Right atrium auricular region (tissue), 2 donors: ENCODE measurements around the gene SPATA12. TPM values are rescaled to one million over a fixed set of nuclear protein-coding genes. Genes with fewer than 3 reads are reported as not detected.

ENCODE experiments used
- DNase-seq: peaks from one replicate; pipeline ENCODE4 v3.0.0-alpha.2; 2019; ENCODE audit warnings: low spot score
- H3K27ac ChIP-seq, 2 donors: fragments of 200-600 bp; sonication (generic); 1 replicate in 1 of 2; 2 replicates in 1 of 2; pipeline ENCODE4 v1.5.1; 2016 to 2019
- H3K27me3 ChIP-seq, 2 donors: fragments of 200-600 bp; sonication (generic); one replicate each; pipeline versions ENCODE4 v1.5.1 to v1.6.0; 2017 to 2019
- H3K36me3 ChIP-seq: fragments of 200-600 bp; sonication (generic); one replicate; pipeline ENCODE4 v1.5.1; 2016
- H3K4me1 ChIP-seq, 2 donors: fragments of 200-600 bp; sonication (generic); one replicate each; pipeline versions ENCODE4 v1.5.1 to v1.6.0; 2017 to 2019
- H3K4me3 ChIP-seq, 2 donors: fragments of 200-600 bp; sonication (generic); 1 replicate in 1 of 2; 2 replicates in 1 of 2; pipeline ENCODE4 v1.5.1; 2017 to 2019; ENCODE audit warnings: mild to moderate bottlenecking in 1 of 2, moderate library complexity in 1 of 2
- H3K9me3 ChIP-seq, 2 donors: fragments of 200-600 bp; sonication (generic); one replicate each; pipeline ENCODE4 v1.5.1; 2019
- CTCF ChIP-seq, 2 donors: fragments of 200-600 bp; sonication (generic); IDR thresholded peaks; one replicate each; pipeline ENCODE4 v1.5.1; 2019; ENCODE audit warnings: antibody characterized with exemption in 2 of 2
- total RNA-seq, 2 donors: library from RNA; depleted of rRNA; stranded (reverse); fragments of >200 nt; gene quantifications; one replicate each; pipeline ENCODE4 v1.1.0, GENCODE V29; 2016

Gene SPATA12
- total RNA-seq, 2 donors from 2014 or later: not detected

GRCh38 chr3:57064001-57064400 is 3.5 kb downstream of the SPATA12 start:
- Histone ChIP-seq H3K9me3 (no peaks in the 10 kb centered on the region), H3K27ac (no peak overlapping the region), H3K36me3 (no peaks in the 10 kb centered on the region), H3K4me3 (no peak overlapping the region), H3K27me3 (no peaks in the 10 kb centered on the region), H3K4me1 (peaks cover 0 to 42% of the 10 kb centered on the region in 2 donors)
- no peak for DNase-seq
- no peak for TF ChIP-seq CTCF (IDR thresholded peaks at IDR 0.05)

GRCh38 chr3:57064572-57064971 is 4.1 kb downstream of the SPATA12 start:
- no peak for TF ChIP-seq CTCF (IDR thresholded peaks at IDR 0.05)
- H3K4me1 ChIP-seq: peaks cover 0 to 47% of the 10 kb centered on the region in 2 donors
- DNase-seq: no peak
- H3K4me3 ChIP-seq: no peak overlapping the region
- no peaks in the 10 kb centered on the region for H3K36me3 ChIP-seq
- H3K27ac ChIP-seq: no peak overlapping the region
- no peaks in the 10 kb centered on the region for H3K9me3 ChIP-seq
- no peaks in the 10 kb centered on the region for H3K27me3 ChIP-seq

- Histone ChIP-seq H3K27ac (no peak overlapping the region), H3K27me3 (no peaks in the 10 kb centered on the region), H3K4me3 (no peak overlapping the region), H3K9me3 (no peaks in the 10 kb centered on the region), H3K36me3 (no peaks in the 10 kb centered on the region), H3K4me1 (peaks cover 0 to 41% of the 10 kb centered on the region in 2 donors)
- TF ChIP-seq CTCF (IDR thresholded peaks at IDR 0.05): no peak
- no peak for DNase-seq
Observed at GRCh38 chr3:57065588-57065987, 5.1 kb downstream of the SPATA12 start.

GRCh38 chr3:57066471-57066870 is 6.0 kb downstream of the SPATA12 start:
- TF ChIP-seq CTCF (IDR thresholded peaks at IDR 0.05): no peak
- no peak overlapping the region for H3K27ac ChIP-seq
- no peaks in the 10 kb centered on the region for H3K9me3 ChIP-seq
- no peak overlapping the region for H3K4me3 ChIP-seq
- no peaks in the 10 kb centered on the region for H3K36me3 ChIP-seq
- H3K27me3 ChIP-seq: no peaks in the 10 kb centered on the region
- H3K4me1 ChIP-seq: peaks cover 0 to 39% of the 10 kb centered on the region in 2 donors
- DNase-seq: no peak

GRCh38 chr3:57068437-57069089 is 8.1 kb downstream of the SPATA12 start:
- Histone ChIP-seq H3K27me3 (no peaks in the 10 kb centered on the region), H3K4me1 (peaks cover 0 to 18% of the 10 kb centered on the region in 2 donors), H3K27ac (peak overlapping the region; percentile 51 to 68), H3K4me3 (no peak overlapping the region), H3K36me3 (no peaks in the 10 kb centered on the region), H3K9me3 (no peaks in the 10 kb centered on the region)
- TF ChIP-seq CTCF (IDR thresholded peaks at IDR 0.05): no peak
- peak; percentile 82 for DNase-seq

- peak overlapping the region in 1 of 2 donors; percentile 68 for H3K27ac ChIP-seq
- H3K36me3 ChIP-seq: no peaks in the 10 kb centered on the region
- no peak for DNase-seq
- peaks cover 0 to 17% of the 10 kb centered on the region in 2 donors for H3K4me1 ChIP-seq
- H3K9me3 ChIP-seq: no peaks in the 10 kb centered on the region
- no peaks in the 10 kb centered on the region for H3K27me3 ChIP-seq
- no peak overlapping the region for H3K4me3 ChIP-seq
- TF ChIP-seq CTCF (IDR thresholded peaks at IDR 0.05): no peak
Observed at GRCh38 chr3:57069503-57069902, 9.0 kb downstream of the SPATA12 start.
